Fibroblast of the conjunctiva (primary cell): ENCODE data around the gene ADAM12.

ENCODE experiments used
- DNase-seq: peaks from one replicate; pipeline ENCODE4 v3.0.0-alpha.2; 2010; ENCODE audit warnings: low read depth

ADAM12 gene

GRCh38 chr10:126387931-126388911 is at the start of gene ADAM12:
ADAM12 (minus strand) TSS chr10:126388477; CDS start chr10:126388145, 332 bp downstream.
- no peak for DNase-seq

GRCh38 chr10:126437635-126438406 is 49.5 kb upstream of the ADAM12 start:
- no peak for DNase-seq

GRCh38 chr10:126434235-126434634 is 46.0 kb upstream of the ADAM12 start:
- no peak for DNase-seq

- no peak for DNase-seq
Observed at GRCh38 chr10:126433351-126433750, 45.1 kb upstream of the ADAM12 start.

- DNase-seq: no peak
Observed at GRCh38 chr10:126432507-126432906, 44.2 kb upstream of the ADAM12 start.

- DNase-seq: no peak
Observed at GRCh38 chr10:126431816-126432215, 43.5 kb upstream of the ADAM12 start.

GRCh38 chr10:126430512-126430911 is 42.2 kb upstream of the ADAM12 start:
- no peak for DNase-seq

- DNase-seq: no peak
Observed at GRCh38 chr10:126429275-126429674, 41.0 kb upstream of the ADAM12 start.

- DNase-seq: no peak
Observed at GRCh38 chr10:126425489-126426065, 37.3 kb upstream of the ADAM12 start.

- DNase-seq: no peak
Observed at GRCh38 chr10:126425032-126425431, 36.8 kb upstream of the ADAM12 start.

GRCh38 chr10:126423732-126424491 is 35.6 kb upstream of the ADAM12 start:
- no peak for DNase-seq

GRCh38 chr10:126422567-126422966 is 34.3 kb upstream of the ADAM12 start:
- no peak for DNase-seq

- DNase-seq: peak; percentile 93
Observed at GRCh38 chr10:126421756-126422256, 33.5 kb upstream of the ADAM12 start.

- peak; percentile 42 for DNase-seq
Observed at GRCh38 chr10:126420567-126421300, 32.5 kb upstream of the ADAM12 start.

GRCh38 chr10:126417220-126417825 is 29.0 kb upstream of the ADAM12 start:
- no peak for DNase-seq

- DNase-seq: no peak
Observed at GRCh38 chr10:126409821-126410220, 21.5 kb upstream of the ADAM12 start.

GRCh38 chr10:126408953-126409641 is 20.8 kb upstream of the ADAM12 start:
- no peak for DNase-seq

GRCh38 chr10:126407831-126408230 is 19.6 kb upstream of the ADAM12 start:
- DNase-seq: no peak

- DNase-seq: no peak
Observed at GRCh38 chr10:126405239-126405775, 17.0 kb upstream of the ADAM12 start.
